ENCODE data around the gene ZNF816.
"Not testable (repeated sequence)": the region's sequence is repeated elsewhere in the genome, so short reads cannot be mapped to it uniquely, and the experiment has no call there.

Gene ZNF816

DNA sequence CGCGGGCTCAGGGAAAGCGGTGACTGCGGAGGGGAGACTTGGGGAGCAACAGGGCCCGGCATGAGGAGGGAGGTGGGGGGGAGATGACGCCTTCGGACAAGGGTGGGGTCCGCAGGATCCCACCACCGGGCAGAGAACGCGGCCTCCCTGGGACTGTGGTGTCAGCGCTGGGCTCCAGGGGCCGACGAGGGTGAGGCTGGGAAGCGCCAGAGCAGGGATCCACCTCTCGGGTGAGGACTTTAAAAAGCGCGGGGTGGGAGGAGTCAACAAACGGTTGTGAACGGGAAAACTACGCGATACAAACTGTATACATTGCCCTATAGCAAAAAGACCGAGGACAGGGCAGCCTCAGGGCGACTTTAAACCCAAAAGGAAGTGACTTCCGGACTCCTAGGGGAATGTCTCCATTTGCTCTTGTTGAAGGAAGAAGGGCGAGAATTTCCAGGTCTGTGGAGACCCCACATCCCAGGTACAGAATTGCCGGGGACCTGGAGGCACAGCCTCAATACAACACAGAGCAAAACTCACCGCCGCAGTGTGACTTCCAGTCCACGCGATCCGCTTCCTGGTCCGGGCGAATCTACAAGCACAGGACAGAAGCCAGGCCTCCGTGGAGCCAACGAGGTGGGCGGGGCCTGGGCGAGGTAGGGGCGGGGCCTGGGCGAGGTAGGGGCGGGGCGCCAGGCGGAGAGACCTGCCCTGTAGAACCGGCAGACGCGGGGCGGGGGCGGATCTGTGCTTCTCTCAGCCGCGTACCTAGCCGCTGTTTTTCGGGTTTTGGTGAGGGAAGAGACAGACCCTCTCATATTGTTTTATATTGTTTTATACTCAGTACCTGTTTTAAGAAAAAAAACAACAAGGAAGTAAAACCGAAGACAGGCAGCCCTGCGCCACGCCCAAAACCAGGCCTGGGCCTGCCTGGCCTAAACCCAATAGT lies 39.6 kb downstream of the ZNF816 start, which contains the start of gene ZNF888:
TSS of gene ZNF888 (minus strand) at position 588 of the 937 bp plus-strand sequence. CDS start 5,555 bp downstream, outside the sequence.
- H3K4me3 Mint-ChIP-seq: peak within 1 kb of the TSS; percentile 92
- H3K9me3 Mint-ChIP-seq: no peaks in the 10 kb centered on the region

DNA sequence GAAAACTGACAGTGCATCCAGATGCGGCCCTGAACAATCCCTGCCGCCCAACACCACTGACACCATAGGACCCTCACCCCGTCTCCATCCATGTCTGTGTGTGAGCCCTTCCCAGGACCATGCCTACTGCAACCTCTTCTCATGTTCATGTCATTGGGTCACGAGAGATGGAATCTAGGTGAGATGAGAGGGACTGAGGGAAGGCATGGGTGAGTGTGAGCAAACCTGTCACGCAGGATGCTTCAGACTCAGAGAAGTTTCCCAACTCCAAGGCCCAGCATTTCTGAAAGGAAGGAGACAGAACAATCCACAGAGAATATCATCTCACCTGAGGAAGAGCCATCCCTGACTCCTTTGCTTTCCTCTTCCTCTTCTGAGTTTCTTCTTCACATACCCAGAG lies 45.1 kb downstream of the ZNF816 start:
- H3K4me3 Mint-ChIP-seq: no peak overlapping the region
- H3K36me3 Mint-ChIP-seq: peaks cover 48% of the 10 kb centered on the region
- H3K27ac Mint-ChIP-seq: no peak overlapping the region
- H3K4me1 Mint-ChIP-seq: peaks cover 16% of the 10 kb centered on the region
- H3K9me3 Mint-ChIP-seq: no peaks in the 10 kb centered on the region
- ATAC-seq: no peak
- no peaks in the 10 kb centered on the region for H3K27me3 Mint-ChIP-seq

More for the DNA sequence above, 39.6 kb downstream of the ZNF816 start, which contains the start of gene ZNF888:
- Mint-ChIP-seq H3K27me3 (no peaks in the 10 kb centered on the region), H3K4me1 (peaks cover 29% of the 10 kb centered on the region), H3K27ac (peak within 1 kb of the TSS; percentile 92), H3K36me3 (peaks cover 2% of the 10 kb centered on the region)
- ATAC-seq: peak; percentile 100

DNA sequence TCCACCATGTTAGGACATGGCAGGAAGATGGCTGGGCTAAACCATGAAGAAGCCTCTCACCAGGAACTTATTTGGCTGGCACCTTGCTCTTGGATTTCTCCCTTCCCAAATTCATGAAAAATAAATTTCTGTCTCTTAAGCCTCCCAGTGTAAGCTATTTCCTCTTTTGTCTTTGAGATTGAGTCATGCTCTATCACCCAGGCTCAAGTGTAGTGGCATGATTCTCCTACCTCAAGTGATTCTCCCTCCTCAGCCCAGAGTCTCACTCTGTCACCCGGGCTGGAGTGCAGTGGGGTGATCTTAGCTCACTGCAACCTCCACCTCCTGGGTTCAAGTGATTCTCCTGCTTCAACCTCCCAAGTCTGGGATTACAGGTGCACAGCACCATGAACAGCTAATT lies 52.0 kb downstream of the ZNF816 start:
- H3K4me3 Mint-ChIP-seq: no peak overlapping the region
- no peak overlapping the region for H3K27ac Mint-ChIP-seq
- no peak for ATAC-seq
- peaks cover 10% of the 10 kb centered on the region for H3K9me3 Mint-ChIP-seq
- H3K27me3 Mint-ChIP-seq: no peaks in the 10 kb centered on the region
- no peaks in the 10 kb centered on the region for H3K4me1 Mint-ChIP-seq
- H3K36me3 Mint-ChIP-seq: peaks cover 83% of the 10 kb centered on the region

DNA sequence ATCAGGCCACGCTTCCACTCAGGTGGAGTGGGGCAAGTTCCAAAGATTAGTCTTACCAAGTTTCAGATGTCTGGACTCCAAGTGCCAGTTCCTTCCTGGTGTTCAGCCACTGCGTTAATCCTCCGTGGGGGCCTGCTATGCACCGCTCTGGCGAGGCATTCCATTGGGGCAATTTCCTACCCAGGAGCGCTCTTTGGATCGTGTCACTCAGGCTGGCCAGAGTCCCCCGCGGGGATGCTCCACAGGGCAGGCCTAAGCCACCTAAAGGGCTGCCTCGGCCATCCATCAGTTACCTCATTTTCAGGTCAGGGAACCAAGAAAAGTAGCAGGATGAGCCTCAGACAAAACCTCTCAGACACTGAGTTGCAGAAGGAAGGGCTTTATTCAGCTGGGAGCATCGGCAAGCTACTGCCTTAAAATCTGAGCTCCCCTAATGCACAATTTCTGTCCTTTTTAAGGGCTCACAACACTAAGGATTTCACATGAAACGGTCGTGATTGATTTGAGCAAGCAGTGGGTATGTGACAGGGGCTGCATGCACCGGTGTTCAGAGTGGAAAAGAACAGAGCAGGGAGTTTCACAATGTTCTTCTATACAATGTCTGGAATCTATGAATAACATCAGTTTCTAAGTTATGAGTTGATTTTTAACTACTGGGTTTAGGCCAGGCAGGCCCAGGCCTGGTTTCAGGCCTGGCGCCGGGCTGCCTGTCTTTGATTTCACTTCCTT lies 58.5 kb downstream of the ZNF816 start:
- not testable (repeated sequence) for H3K4me3 Mint-ChIP-seq, H3K27me3 Mint-ChIP-seq, ATAC-seq
- Mint-ChIP-seq H3K27ac (peak overlapping the region; percentile 83), H3K9me3 (peaks cover 12% of the 10 kb centered on the region), H3K36me3 (peaks cover 37% of the 10 kb centered on the region), H3K4me1 (peaks cover 14% of the 10 kb centered on the region)

DNA sequence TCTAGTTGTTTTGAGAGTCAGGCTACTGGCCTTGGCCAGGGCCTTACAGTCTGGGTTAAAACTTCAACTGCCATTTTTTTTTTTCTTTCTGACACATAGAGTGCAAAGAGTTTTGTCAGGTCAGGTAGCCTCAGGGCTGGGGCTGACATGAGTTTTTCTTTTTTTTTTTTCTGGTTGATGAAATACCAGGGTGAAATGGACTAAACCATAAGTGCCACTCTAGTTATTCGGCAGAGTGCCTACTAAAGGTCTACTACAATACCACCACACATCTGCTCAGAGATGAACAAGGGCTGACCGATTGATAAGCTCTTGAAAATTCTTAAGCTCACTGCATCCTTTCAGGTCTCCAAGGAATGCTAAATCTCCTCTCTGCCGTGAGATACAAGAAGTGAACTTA lies 60.8 kb downstream of the ZNF816 start:
- Mint-ChIP-seq H3K9me3 (peaks cover 10% of the 10 kb centered on the region), H3K4me1 (peaks cover 26% of the 10 kb centered on the region), H3K27me3 (no peaks in the 10 kb centered on the region), H3K36me3 (peaks cover 17% of the 10 kb centered on the region), H3K27ac (no peak overlapping the region), H3K4me3 (no peak overlapping the region)
- ATAC-seq: no peak
